Superior temporal gyrus (tissue), 1 donor: ENCODE measurements around the gene TRAF3.
"Not testable (repeated sequence)": the region's sequence is repeated elsewhere in the genome, so short reads cannot be mapped to it uniquely, and the experiment has no call there.

Source experiments
- DNase-seq: peaks from one replicate; pipeline ENCODE4 v3.0.0-alpha.2; 2016; ENCODE audit errors: extremely low spot score

The TRAF3 gene

GRCh38 chr14:102827716-102828115 lies 50.5 kb downstream of the TRAF3 start:
- peak; percentile 23 for DNase-seq

GRCh38 chr14:102828151-102828550 lies 50.9 kb downstream of the TRAF3 start:
- peak; percentile 47 for DNase-seq

GRCh38 chr14:102829016-102829548 lies 51.8 kb downstream of the TRAF3 start:
- DNase-seq = peak; percentile 45

- no peak for DNase-seq
Observed at GRCh38 chr14:102830474-102831045, 53.3 kb downstream of the TRAF3 start.

GRCh38 chr14:102831163-102831804 lies 54.0 kb downstream of the TRAF3 start:
- no peak for DNase-seq

GRCh38 chr14:102833341-102833740 lies 56.1 kb downstream of the TRAF3 start:
- DNase-seq = no peak

- DNase-seq = no peak
Observed at GRCh38 chr14:102833991-102834390, 56.7 kb downstream of the TRAF3 start.

- no peak for DNase-seq
Observed at GRCh38 chr14:102835959-102836358, 58.7 kb downstream of the TRAF3 start.

GRCh38 chr14:102837120-102837519 lies 59.9 kb downstream of the TRAF3 start:
- not testable (repeated sequence) for DNase-seq

- DNase-seq = no peak
Observed at GRCh38 chr14:102838501-102838900, 61.3 kb downstream of the TRAF3 start.

- DNase-seq = no peak
Observed at GRCh38 chr14:102840115-102840514, 62.9 kb downstream of the TRAF3 start.

- no peak for DNase-seq
Observed at GRCh38 chr14:102840771-102841528, 63.7 kb downstream of the TRAF3 start.

GRCh38 chr14:102848830-102849525 lies 71.7 kb downstream of the TRAF3 start:
- peak; percentile 39 for DNase-seq

GRCh38 chr14:102849526-102850379 lies 72.5 kb downstream of the TRAF3 start:
- peak; percentile 47 for DNase-seq

- DNase-seq = no peak
Observed at GRCh38 chr14:102853648-102854047, 76.4 kb downstream of the TRAF3 start.

- DNase-seq = no peak
Observed at GRCh38 chr14:102854091-102854703, 76.9 kb downstream of the TRAF3 start.

GRCh38 chr14:102856179-102856578 lies 78.9 kb downstream of the TRAF3 start:
- DNase-seq = no peak

- DNase-seq = no peak
Observed at GRCh38 chr14:102857444-102857843, 80.2 kb downstream of the TRAF3 start.

GRCh38 chr14:102859911-102860310 lies 82.7 kb downstream of the TRAF3 start:
- no peak for DNase-seq

GRCh38 chr14:102862154-102862773 lies 85.0 kb downstream of the TRAF3 start:
- no peak for DNase-seq
